Measurements from ENCODE around the gene SLC25A12.
"Not testable (repeated sequence)": the region's sequence is repeated elsewhere in the genome, so short reads cannot be mapped to it uniquely, and the experiment has no call there.

Gene SLC25A12

DNA sequence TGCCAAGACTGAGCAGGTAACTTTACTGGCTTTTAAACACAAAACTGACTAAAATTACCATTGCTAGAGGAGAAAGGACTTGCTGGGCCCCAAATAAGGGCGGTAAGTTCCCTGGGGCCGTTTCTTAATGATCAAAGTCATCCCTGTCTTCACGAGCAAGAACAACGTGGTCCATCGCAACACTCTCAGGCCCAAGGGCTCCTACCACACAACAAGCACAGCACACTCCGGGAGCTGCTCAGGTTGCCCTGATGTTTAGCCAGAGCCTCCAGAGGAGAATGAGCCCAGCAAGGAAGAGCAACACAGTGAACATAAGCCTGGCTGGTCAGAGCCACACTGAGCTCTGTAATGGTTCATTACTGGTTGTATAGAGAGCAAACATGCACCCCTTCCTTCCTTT lies 104.1 kb downstream of the SLC25A12 start:
- no peak for DNase-seq (ENCODE audit: low read depth)

DNA sequence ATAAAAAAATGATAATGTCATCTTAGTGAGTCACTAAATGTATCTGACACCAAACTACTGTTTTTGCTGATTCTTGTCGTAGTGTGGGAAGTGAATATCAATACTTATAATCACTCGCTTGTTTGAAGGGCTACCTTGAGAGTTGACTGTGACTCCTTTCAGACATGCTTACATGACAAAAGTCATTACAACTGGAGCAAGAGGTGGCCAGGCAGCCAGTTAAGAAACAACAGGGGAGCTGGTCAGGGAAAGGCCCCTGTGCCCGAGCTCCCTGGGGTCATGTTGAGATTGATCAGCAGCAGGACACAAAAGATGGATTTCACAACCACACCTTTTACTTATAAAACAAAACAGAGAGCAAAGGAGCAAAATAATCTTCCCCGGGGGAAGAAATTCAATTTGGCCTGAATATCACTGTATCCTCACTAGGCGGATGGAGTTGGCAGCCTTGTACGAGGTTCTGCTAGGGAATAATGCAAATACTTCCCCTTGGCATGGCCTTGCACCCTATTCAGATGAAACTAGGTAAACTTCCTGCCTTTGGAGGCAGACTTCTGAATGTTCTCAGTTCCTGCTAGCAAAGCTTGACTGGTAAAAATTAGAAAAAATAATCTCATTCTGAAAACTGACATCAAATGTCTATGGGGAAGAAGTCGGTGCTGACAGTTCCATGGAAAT lies 105.6 kb downstream of the SLC25A12 start:
- DNase-seq (ENCODE audit: low read depth): no peak

DNA sequence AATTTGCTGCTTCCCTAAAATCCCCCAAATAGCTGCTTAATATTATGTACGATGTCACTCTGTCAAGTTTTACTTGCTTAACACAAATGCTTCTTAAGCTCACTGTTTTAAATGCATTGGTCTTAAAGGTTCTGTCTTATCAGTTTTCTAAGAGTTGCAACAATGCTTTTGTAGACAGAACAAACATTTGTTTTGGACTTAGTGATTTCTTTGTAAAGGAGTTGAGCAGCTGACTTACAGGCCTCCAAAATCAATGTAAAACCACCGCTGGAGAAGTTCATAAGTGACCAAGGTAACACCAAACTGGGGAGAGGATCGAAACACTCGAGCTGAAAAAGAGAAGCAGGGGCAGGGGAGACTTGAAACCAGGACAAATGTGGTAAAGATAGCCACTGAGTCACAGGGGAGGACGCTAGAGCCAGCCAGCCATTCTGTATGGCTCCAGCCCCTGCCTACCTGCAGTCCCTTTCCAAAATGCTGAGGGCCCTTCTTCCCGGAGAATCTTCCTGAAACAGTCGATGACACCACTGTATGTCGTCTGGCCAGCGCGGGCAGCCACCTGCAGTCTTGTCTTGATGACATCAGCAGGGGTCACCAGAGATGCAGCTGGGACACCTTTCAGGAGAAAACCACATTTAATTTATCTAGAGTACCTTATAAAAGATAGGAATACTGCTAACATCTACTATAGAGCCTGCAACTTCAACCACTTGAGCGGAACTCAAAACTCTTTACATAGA lies 106.5 kb downstream of the SLC25A12 start:
- DNase-seq (ENCODE audit: low read depth): no peak

DNA sequence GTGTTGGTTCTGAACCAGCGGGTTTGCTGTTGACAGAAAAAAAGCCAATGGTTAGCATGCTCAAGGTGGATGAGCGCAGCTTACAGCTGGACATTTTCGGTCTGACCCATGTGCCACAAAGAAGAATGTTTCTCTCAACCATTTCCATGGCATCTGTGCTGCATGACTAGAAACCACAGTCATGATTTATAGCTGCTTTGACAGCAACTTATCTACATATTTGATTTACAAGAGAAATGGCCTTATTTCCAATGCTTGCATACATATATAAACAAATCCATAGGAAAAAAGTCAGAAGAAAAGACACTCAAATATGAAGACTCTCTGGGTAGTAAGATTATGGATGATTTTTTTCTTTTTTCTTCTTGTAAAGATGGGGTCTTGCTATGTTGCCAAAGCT lies 108.6 kb downstream of the SLC25A12 start:
- no peak for DNase-seq (ENCODE audit: low read depth)

DNA sequence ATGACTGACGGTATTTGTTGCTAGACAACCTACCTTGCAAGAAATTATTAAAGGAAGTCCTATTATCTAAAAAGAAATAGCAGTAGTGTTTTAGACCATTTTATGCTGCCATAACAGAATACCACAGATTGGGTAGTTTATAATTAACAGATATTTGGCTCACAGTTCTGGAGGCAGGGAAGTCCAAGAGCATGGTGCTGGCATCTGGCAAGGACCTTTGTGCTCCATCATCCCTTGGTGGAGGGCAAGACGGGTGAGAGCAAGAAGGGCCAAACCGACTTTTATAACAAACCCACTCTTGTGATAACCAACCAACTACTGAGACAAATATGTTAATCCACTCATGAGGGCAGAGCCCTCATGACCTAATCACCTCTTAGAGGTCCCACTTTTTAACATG lies 115.5 kb downstream of the SLC25A12 start:
- DNase-seq (ENCODE audit: low read depth): no peak

DNA sequence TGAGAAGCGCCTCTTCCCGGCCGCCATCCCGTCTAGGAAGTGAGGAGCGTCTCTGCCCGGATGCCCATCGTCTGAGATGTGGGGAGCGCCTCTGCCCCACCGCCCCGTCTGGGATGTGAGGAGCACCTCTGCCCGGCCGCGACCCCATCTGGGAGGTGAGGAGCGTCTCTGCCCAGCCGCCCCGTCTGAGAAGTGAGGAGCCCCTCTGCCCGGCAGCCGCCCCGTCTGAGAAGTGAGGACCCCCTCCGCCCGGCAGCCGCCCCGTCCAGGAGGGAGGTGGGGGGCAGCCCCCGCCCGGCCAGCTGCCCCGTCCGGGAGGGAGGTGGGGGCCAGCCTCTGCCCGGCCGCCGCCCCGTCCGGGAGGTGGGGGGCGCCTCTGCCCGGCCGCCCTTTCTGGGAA lies 119.5 kb downstream of the SLC25A12 start:
- DNase-seq (ENCODE audit: low read depth): not testable (repeated sequence)

DNA sequence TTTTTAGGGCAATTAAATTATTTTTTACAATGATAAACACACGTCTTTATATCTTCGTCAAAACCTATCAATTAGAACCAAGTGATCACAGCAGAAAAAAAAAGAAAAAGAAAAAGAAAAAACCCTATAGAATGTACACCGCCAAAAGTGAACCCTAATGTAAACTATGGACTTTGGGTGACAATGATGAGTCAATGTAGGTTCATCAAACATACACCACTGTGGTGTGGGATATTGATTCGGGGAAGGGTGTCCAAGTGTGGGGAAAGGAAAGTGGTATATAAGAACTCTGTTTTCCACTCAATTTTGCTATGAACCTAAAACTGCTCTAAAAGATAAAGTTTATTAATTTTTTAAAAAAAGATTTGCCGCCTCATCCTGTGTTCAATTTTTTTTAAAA lies 121.7 kb downstream of the SLC25A12 start:
- no peak for DNase-seq (ENCODE audit: low read depth)

DNA sequence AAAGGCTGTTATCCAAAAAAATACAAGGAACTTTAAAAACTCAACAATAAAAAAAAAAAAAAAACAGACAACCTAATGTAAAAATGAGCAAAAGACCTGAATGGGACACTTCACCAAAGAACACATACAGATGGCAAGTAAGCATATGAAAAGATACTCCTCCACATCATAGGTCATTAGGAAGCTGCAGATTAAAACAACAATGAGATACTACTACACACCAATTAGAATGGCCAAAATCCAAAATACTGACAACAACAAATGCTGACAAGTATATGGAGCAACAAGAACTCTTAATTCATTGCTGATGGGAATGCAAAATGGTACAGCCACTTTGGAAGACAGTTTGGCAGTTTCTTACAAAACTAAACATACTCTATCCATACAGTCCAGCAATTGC lies 122.6 kb downstream of the SLC25A12 start:
- no peak for DNase-seq (ENCODE audit: low read depth)

DNA sequence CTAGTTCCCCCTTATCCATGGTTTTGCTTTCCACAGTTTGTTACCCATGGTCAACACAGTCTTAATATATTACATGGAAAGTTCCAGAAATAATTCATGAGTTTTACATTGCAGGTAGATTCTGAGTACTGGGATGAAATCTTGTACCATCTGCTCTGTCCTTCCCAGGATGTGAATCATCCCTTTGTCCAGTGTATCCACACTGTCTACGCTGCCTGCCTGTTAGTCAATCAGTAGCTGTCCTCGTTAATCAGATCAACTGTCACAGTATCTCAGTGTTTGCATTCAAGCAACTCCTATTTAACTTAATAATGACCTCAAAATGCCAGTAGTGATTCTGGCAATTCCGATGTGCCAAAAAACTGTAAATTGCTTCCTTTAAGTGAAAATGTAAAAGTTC lies 130.4 kb downstream of the SLC25A12 start:
- DNase-seq (ENCODE audit: low read depth): no peak

DNA sequence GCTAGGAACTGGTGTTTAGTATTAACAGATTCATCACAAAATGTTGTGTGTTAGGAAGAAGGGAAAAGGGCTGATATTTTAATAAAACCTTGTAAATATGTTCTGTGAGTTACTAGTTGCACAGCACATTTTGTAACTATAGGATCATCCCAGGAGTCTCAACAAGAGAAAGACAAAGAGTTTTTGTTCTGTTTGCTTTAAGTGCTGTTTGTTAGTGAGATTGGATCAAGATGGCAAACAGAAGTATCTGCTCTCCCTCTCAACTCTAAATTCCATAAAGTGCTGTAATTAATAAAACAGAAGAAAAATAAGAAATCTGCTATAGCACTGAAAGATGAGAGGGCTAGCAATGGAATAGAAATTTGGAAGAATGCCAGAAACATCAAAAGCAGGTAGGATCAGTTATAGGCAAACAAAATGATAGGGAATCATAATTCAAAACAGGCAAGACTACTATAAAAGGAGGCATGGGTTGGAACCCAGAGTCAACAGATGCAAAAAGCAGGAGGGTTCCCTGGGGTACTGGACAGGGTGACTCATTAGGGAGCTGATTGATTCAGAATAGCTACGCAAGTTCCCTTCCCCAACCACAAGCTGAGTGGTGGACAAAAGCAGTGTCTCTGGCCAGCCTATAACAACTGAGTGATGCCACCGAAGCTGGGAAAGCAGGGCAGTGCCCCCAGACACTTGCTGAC lies 131.0 kb downstream of the SLC25A12 start:
- DNase-seq (ENCODE audit: low read depth): no peak

DNA sequence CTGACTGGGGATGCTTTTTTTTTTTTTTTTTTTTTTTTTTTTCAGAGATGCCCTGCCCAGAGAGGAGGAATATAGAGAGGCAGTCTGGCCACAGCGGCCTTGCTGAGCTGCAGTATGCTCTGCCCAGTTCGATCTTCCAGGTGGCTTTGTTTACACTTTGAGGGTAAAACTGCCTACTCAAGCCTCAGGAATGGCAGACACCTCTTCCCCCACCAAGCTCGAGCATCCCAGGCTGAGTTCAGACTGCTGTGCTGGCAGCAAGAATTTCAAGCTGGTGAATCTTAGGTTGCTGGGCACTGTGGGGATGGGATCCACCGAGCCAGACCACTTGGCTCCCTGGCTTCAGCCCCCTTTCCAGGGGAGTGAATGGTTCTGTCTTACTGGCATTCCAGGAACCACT lies 132.9 kb downstream of the SLC25A12 start:
- DNase-seq (ENCODE audit: low read depth): not testable (repeated sequence)

DNA sequence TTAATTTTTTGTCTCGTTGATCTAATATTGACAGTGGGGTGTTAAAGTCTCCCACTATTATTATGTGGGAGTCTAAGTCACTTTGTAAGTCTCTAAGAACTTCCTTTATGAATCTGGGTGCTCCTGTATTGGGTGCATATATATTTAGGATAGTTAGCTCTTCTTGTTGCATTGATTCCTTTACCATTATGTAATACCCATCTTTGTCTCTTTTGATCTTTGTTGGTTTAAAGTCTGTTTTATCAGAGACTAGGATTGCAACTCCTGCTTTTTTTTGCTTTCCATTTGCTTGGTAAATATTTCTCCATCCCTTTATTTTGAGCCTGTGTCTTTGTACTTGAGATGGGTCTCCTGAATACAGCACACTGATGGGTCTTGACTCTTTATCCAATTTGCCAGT lies 135.3 kb downstream of the SLC25A12 start:
- not testable (repeated sequence) for DNase-seq (ENCODE audit: low read depth)

DNA sequence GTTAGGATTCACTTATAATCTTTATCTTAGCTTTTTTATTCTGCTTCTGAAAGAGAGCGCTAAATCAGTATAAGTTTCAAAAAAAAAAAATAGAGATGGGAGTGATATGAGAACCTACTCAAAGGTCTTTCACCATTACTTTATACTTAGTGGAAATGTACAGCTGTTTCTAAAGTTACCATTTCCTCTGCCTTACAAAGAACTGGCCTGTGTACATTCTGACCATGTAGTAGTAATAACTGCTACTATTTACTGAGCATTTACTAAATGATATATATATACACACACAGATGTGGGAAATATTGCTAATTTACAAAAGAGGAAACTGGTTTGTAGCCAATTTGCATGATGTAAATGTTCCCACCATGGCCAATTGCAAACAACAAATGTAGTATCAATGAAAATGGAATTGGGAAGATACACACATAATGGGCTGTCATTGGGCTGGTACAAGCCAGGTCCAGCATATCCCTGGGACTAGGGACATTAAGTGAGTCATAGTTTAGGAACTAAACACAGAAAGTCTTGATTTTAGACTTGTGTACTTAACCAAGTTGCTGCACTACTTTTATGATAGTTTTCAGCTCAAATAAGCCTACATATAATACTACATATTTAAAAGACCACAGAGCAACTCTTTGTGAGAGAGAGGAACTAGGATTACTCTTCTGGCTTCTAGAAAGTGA lies 139.6 kb downstream of the SLC25A12 start:
- no peak for DNase-seq (ENCODE audit: low read depth)

DNA sequence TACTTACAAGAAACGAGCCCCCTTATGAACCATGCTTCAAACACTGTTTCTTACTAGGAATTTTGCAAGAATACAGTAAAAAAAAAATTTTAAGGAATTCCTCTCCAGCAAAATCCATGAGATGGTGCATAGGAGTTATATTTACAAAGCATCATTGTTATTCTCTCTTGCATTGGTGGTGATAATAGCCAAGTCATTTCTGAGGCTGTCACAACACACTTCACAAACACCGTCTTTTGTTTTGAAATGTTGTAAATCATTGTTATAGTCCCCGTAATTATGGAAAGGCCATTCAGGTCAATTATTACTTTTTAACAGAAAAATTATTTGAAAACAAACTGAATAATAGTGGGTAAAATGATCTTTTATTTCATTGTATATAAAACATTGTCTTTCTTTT lies 146.7 kb downstream of the SLC25A12 start:
- DNase-seq (ENCODE audit: low read depth): no peak

DNA sequence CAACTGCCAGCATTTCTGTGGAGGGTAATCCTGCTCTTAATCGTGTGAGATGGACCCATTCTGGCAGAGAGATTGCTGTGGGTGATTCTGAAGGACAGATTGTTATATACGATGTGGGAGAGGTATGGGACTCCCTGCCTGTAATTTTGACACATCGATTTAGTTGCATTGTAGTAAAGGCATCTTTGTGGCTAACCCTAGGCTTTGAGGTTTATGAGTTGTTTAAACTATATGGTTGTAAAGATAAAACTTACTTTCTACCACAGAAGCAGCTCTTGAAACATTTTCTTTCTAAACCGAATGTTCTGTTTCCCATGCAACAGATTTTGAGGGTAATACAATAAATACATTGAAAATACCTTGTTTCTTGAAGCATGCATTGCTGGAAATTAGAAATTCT lies 148.2 kb downstream of the SLC25A12 start:
- DNase-seq (ENCODE audit: low read depth): no peak

DNA sequence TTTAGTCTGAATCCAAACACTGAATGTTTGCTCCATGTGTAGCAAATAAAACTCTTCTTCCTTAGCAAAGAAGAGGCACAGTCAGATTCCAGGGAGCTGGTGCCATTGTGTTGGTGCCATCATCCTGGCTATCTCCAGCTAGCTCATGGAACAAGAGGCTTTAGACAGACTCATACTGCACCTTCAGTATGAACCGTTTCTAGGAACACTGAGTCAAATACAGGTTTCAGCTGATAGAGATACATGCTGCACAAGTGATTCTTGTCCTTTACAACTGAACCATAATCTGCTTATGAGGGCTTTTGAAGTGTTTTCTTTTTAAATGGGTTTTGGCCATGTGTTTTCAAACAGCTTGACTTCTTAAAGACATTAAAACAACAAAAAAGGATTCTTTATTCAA lies 148.9 kb downstream of the SLC25A12 start:
- no peak for DNase-seq (ENCODE audit: low read depth)

DNA sequence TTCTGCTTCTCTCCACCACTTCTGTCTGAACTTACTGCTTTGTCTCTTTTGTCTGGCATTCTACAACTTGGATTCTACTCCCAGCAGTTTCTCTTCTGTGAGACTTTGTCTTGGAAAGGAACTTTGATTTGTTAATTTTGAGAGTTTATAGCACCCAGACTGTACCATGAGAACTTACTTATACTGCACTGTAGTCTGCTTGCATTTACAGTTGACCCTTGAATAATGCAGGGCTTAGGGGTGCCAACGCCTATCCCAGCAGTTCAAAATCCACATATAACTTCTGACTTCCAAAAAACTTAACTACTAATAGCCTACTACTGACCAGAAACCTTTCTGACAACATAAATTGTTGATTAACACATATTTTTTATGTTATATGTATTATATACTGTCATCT lies 151.3 kb downstream of the SLC25A12 start:
- DNase-seq (ENCODE audit: low read depth): no peak

DNA sequence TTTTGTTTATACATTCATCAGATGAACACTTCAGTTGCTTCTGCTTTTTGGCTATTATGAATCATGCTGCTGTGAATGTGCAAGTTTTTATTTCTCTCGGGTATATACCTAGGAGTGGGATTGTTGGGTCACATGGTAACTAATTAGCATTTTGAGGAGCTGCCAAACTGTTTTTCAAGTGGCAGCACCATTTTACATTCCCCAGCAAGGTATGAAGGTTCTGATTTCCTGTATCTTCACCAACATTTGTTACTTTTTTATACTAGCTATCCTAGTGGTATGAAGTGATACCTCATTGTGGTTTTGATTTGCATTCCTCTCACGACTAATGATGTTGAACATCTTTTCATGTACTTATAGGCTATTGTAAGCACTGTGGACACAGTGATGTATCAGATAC lies 152.9 kb downstream of the SLC25A12 start:
- no peak for DNase-seq (ENCODE audit: low read depth)

DNA sequence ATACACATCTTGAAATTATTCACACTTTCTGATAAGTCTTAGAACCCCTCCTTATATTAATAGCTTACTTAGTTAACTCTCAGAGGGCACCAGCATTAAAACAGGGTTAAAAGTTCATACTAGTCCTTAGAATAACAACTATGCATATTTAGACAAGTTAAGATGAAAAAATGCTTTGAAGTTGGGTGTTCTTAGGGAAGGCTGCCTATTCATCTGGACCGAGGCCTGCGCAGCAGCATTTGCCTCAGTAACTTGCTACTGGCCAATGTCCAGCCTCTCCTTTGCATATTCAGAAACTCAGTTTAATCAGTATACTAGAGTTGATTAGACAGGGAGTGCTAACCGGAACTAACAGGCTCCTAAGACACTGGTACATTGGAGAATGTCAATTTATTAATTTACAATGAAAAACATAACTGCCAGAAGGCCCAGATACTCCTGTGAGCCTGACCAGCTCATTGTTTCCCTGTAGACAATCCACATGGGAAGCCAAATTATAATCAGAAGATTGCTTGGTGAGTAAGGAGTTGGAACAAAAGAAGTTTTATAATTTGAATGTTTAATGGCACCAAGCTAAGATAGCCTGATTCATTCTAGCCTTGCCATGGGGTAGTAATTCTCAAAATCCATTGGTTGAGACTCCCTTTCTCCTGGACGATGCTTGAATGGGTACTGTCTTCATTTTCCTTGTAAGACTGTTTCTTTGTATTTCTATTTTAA lies 157.9 kb downstream of the SLC25A12 start:
- no peak for DNase-seq (ENCODE audit: low read depth)

Measured in activated T-cell treated with anti-CD3 and anti-CD28 coated beads for 48 hours (primary cell).